ENCODE measurements around the gene CHI3L1.

GRCh38 chr1:203140743-203141520 is 45.6 kb downstream of the CHI3L1 start:
- TF ChIP-seq POLR2AphosphoS5 (IDR thresholded peaks at IDR 0.05) (no peak), CTCF (IDR thresholded peaks at IDR 0.05) (no peak), POLR2A (IDR thresholded peaks at IDR 0.05) (no peak)

Measured in transverse colon (tissue), 4 donors.